ENCODE results near the gene CHKA. TPM values are rescaled to one million over a fixed set of nuclear protein-coding genes. Genes with fewer than 3 reads are reported as not detected.

Gene CHKA
- total and polyA plus RNA-seq, 2 of the 8 experiments (the other 6 are each of a cell fraction or from before 2014, with no cell fraction given), result 61.2 to 86.6 TPM

GRCh38 chr11:68065841-68066240, 55.3 kb downstream of the CHKA start:
- no peak overlapping the region for H3K14ac ChIP-seq (ENCODE audit: insufficient read length)
- no peaks in the 10 kb centered on the region for H3K4me1 ChIP-seq (replicated peaks in 1 of 4; ENCODE audit: control insufficient read depth in 3 of 4, insufficient read depth in 4 of 4, low read length in 3 of 4)
- H3K23me2 ChIP-seq (ENCODE audit: low read depth, low read length), result no peaks in the 10 kb centered on the region
- H3K79me1 ChIP-seq (ENCODE audit: low read depth, low read length), result peaks cover 3% of the 10 kb centered on the region; the same call in 1 of the 2 replicates
- no peak overlapping the region for H2BK12ac ChIP-seq (ENCODE audit: low read depth, low read length)
- no peak overlapping the region for H2AK5ac ChIP-seq (ENCODE audit: low read depth, low read length)
- H3K9me3 ChIP-seq (ENCODE audit: insufficient read depth in 2 of 2, low read depth in 1 of 2, low read length in 1 of 2), result no peaks in the 10 kb centered on the region
- H3K56ac ChIP-seq (replicated peaks; ENCODE audit: insufficient read length, low read depth, low read length), result no peak overlapping the region
- no peak for DNase-seq (ENCODE audit: low read depth in 1 of 2, low spot score in 2 of 2)
- FAIRE-seq, result no peak
- no peak overlapping the region for H4K91ac ChIP-seq (replicated peaks; ENCODE audit: insufficient read length, low read length)
- ChIA-PET POLR2A (ENCODE audit: partially characterized antibody) (interaction anchor here (1.4 kb wide), 1 partner anchor 14 kb away, joined by 4 read pairs; no protein-coding TSS in a partner anchor), CTCF (ENCODE audit: partially characterized antibody) (interaction anchor here (0.8 to 1.0 kb wide), 2 partner anchors 114 to 143 kb away, joined by 3 read pairs; no protein-coding TSS in a partner anchor)
- H3K4me3 ChIP-seq (ENCODE audit: extremely low read depth in 1 of 4, insufficient read depth in 2 of 4, low read depth in 3 of 4, low read length in 4 of 4), result no peak overlapping the region
- H2BK20ac ChIP-seq (ENCODE audit: low read length), result no peak overlapping the region
- H3K27me3 ChIP-seq (replicated peaks in 1 of 4; ENCODE audit: control insufficient read depth in 3 of 4, extremely low read depth in 1 of 4, insufficient read depth in 3 of 4, low read length in 3 of 4), result no peaks in the 10 kb centered on the region
- no peak overlapping the region for H2BK120ac ChIP-seq (replicated peaks; ENCODE audit: low read depth, low read length)
- H3K27ac ChIP-seq (ENCODE audit: low read depth, low read length), result no peak overlapping the region
- no peak overlapping the region for H2AFZ ChIP-seq (ENCODE audit: low read length)
- H2BK5ac ChIP-seq (ENCODE audit: low read depth, low read length), result no peak overlapping the region
- no peak overlapping the region for H3K23ac ChIP-seq (ENCODE audit: insufficient read length)
- no peak overlapping the region for H4K5ac ChIP-seq (ENCODE audit: insufficient read length, low read depth, low read length)
- no peak overlapping the region for H3K18ac ChIP-seq (ENCODE audit: extremely low read depth, low read length)
- WGBS, 2 experiments (ENCODE audit: extremely low coverage in 1 of 2, insufficient coverage in 1 of 2, insufficient read length in 1 of 2, insufficient replicate concordance in 2 of 2, low coverage in 1 of 2, low lambda C conversion rate in 2 of 2, missing lambda C conversion rate in 1 of 2), result 95% methylated on average over 5 of the region's 5 CpGs; no CpG with 5 or more reads in 1 of the 2 experiments
- peaks cover 43 to 96% (median 86%) of the 10 kb centered on the region in 4 experiments for H3K36me3 ChIP-seq (ENCODE audit: control insufficient read depth in 2 of 4, insufficient read depth in 4 of 4, low read length in 3 of 4)
- no peak overlapping the region for H3K4ac ChIP-seq (replicated peaks; ENCODE audit: insufficient read length, low read depth, low read length)
- no peak overlapping the region for H3K4me2 ChIP-seq (ENCODE audit: insufficient read depth in 1 of 2, low read depth in 2 of 2, low read length in 2 of 2)
- no peak for TF ChIP-seq ATF3 (IDR thresholded peaks at IDR 0.05; ENCODE audit: insufficient read depth, low read depth, low read length)
- TF ChIP-seq NRF1 (IDR thresholded peaks at IDR 0.05; ENCODE audit: low read depth, low read length), result no peak
- no peak for TF ChIP-seq CTCF (IDR thresholded peaks at IDR 0.05; ENCODE audit: control extremely low read depth in 1 of 3, insufficient read depth in 1 of 3, low read depth in 1 of 3, low read length in 3 of 3)
- TF ChIP-seq CHD2 (IDR thresholded peaks at IDR 0.05; ENCODE audit: low read length), result no peak
- H4K8ac ChIP-seq (ENCODE audit: extremely low read depth, insufficient read depth, low read length), result no peak overlapping the region
- H3K79me2 ChIP-seq (ENCODE audit: control insufficient read depth in 1 of 2, insufficient read depth in 2 of 2, low read length in 2 of 2), result no peaks in the 10 kb centered on the region; a peak in 1 of 4 replicates
- H4K20me1 ChIP-seq (replicated peaks in 1 of 2; ENCODE audit: control insufficient read depth in 1 of 2, insufficient read depth in 2 of 2, low read length in 2 of 2), result peaks cover 4 to 6% of the 10 kb centered on the region in 2 experiments
- no peak overlapping the region for H2BK15ac ChIP-seq (ENCODE audit: low read length)
- H3K9ac ChIP-seq (replicated peaks in 1 of 4; ENCODE audit: extremely low read depth in 1 of 4, low read depth in 3 of 4, low read length in 3 of 4), result no peak overlapping the region

Data from H1 (cell line).